Thyroid gland (tissue), 4 donors: Measurements from ENCODE around the gene ABCC1. TPM values are rescaled to one million over a fixed set of nuclear protein-coding genes. Genes with fewer than 3 reads are reported as not detected.

Experiments used
- DNase-seq, 2 donors: peaks; one replicate each; pipeline ENCODE4 v3.0.0-alpha.2; 2019
- H3K27ac ChIP-seq, 3 donors: fragments of 200-600 bp; sonication (generic); 1 replicate in 2 of 3; 2 replicates in 1 of 3; pipeline ENCODE4 v1.5.1; 2016 to 2019; ENCODE audit warnings: mild to moderate bottlenecking in 1 of 3, moderate library complexity in 1 of 3
- H3K27me3 ChIP-seq: fragments of 200-600 bp; sonication (generic); one replicate; pipeline ENCODE4 v1.5.1; 2019
- H3K36me3 ChIP-seq, 2 donors: fragments of 200-600 bp; sonication (generic); one replicate each; pipeline ENCODE4 v1.5.1; 2016 to 2019
- H3K4me1 ChIP-seq, 2 donors: fragments of 200-600 bp; sonication (generic); one replicate each; pipeline ENCODE4 v1.5.1; 2017 to 2019
- H3K4me3 ChIP-seq, 3 donors: fragments of 200-600 bp; sonication (generic); replicated peaks in 1 of 3; 1 replicate in 2 of 3; 2 replicates in 1 of 3; pipeline ENCODE4 v1.5.1; 2016; ENCODE audit warnings: mild to moderate bottlenecking in 1 of 3
- H3K9me3 ChIP-seq: fragments of 200-600 bp; sonication (generic); one replicate; pipeline ENCODE4 v1.5.1; 2017
- POLR2A ChIP-seq, 2 donors: fragments of 450-650 bp; IDR thresholded peaks; one replicate each; pipeline ENCODE4 v1.6.1; 2017; ENCODE audit warnings: antibody characterized with exemption in 2 of 2, mild to moderate bottlenecking in 2 of 2, moderate library complexity in 1 of 2
- WGBS, 2 donors: methylation state at CpG; one replicate each; pipeline ENCODE4 v1.1.5; 2017; 5-methylcytosine and 5-hydroxymethylcytosine counted together
- intact Hi-C: fragments of 100-400 bp; cut with DNase I; formaldehyde crosslinking; loops from one replicate; pipeline ENCODE4 v1.15.1; 2023
- total RNA-seq, 4 donors: library from RNA; depleted of rRNA; stranded (reverse); fragments of >200 nt; gene quantifications; one replicate each; pipeline ENCODE4 v1.2.3, GENCODE V29; 2016
- TF ChIP-seq, protein P1 (sequence below), 6 experiments: fragments of 200-600 bp in 3 of 6; fragments of 450-650 bp in 3 of 6; sonication (generic) in 3 of 6; IDR thresholded peaks; one replicate each; pipeline ENCODE4 v1.5.1; 2016 to 2019; ENCODE audit warnings: antibody characterized with exemption in 6 of 6, mild to moderate bottlenecking in 2 of 6, inconsistent platforms in 1 of 6, moderate library complexity in 1 of 6

The ABCC1 gene
- total RNA-seq, 4 donors from 2014 or later, result 42.7 to 76.7 (median 70.1) TPM

- no peaks in the 10 kb centered on the region for H3K27me3 ChIP-seq
Measured at GRCh38 chr16:16057102-16057501, 107.7 kb downstream of the ABCC1 start.

DNA sequence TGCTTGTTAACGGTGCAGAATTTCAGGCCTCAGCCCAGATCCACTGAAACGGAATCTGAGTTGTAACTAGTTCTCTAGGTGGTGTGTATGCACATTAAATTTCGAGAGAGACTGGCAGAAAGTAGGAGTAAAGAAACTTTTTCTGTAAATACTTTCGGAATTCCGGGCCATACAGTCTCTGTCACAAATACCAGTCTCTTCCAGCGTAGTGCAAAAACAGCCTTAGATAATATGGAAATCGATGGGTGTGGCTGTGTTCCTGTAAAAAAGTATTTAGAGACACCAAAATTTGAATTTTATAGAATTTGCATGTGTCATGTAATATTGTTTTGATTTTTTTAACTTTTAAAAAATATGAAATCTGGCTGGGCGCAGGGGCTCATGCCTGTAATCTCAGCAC lies 109.7 kb downstream of the ABCC1 start:
- WGBS, 2 donors, result 87 to 96% methylated on average over 8 of the region's 8 CpGs
- H3K9me3 ChIP-seq, result no peaks in the 10 kb centered on the region
- TF ChIP-seq POLR2A (IDR thresholded peaks at IDR 0.05), result no peak
- TF ChIP-seq, protein P1, sequence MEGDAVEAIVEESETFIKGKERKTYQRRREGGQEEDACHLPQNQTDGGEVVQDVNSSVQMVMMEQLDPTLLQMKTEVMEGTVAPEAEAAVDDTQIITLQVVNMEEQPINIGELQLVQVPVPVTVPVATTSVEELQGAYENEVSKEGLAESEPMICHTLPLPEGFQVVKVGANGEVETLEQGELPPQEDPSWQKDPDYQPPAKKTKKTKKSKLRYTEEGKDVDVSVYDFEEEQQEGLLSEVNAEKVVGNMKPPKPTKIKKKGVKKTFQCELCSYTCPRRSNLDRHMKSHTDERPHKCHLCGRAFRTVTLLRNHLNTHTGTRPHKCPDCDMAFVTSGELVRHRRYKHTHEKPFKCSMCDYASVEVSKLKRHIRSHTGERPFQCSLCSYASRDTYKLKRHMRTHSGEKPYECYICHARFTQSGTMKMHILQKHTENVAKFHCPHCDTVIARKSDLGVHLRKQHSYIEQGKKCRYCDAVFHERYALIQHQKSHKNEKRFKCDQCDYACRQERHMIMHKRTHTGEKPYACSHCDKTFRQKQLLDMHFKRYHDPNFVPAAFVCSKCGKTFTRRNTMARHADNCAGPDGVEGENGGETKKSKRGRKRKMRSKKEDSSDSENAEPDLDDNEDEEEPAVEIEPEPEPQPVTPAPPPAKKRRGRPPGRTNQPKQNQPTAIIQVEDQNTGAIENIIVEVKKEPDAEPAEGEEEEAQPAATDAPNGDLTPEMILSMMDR (IDR thresholded peaks at IDR 0.05), result no peak

More at GRCh38 chr16:16057102-16057501, 107.7 kb downstream of the ABCC1 start:
- no peak for DNase-seq
- peaks cover 23 to 34% of the 10 kb centered on the region in 2 donors for H3K36me3 ChIP-seq
- H3K27ac ChIP-seq, result no peak overlapping the region
- no peak overlapping the region for H3K4me3 ChIP-seq
- WGBS, 2 donors, result 98% methylated on average over 6 of the region's 6 CpGs
- TF ChIP-seq POLR2A (IDR thresholded peaks at IDR 0.05), result no peak
- TF ChIP-seq, protein P1 (IDR thresholded peaks at IDR 0.05), result no peak
- H3K4me1 ChIP-seq, result peaks cover 0 to 4% of the 10 kb centered on the region in 2 donors
- intact Hi-C loops, result no loop called here
- no peaks in the 10 kb centered on the region for H3K9me3 ChIP-seq

GRCh38 chr16:16059895-16060590 lies 110.6 kb downstream of the ABCC1 start:
- WGBS, 2 donors, result 90 to 96% methylated on average over 11 of the region's 11 CpGs
- TF ChIP-seq POLR2A (IDR thresholded peaks at IDR 0.05), result no peak
- TF ChIP-seq, protein P1 (IDR thresholded peaks at IDR 0.05), result no peak

More for the DNA sequence above, 109.7 kb downstream of the ABCC1 start:
- no peak overlapping the region for H3K4me3 ChIP-seq
- peaks cover 20 to 25% of the 10 kb centered on the region in 2 donors for H3K36me3 ChIP-seq
- peaks cover 0 to 4% of the 10 kb centered on the region in 2 donors for H3K4me1 ChIP-seq
- H3K27ac ChIP-seq, result no peak overlapping the region
- no peaks in the 10 kb centered on the region for H3K27me3 ChIP-seq
- intact Hi-C loops, result no loop called here
- DNase-seq, result no peak

DNA sequence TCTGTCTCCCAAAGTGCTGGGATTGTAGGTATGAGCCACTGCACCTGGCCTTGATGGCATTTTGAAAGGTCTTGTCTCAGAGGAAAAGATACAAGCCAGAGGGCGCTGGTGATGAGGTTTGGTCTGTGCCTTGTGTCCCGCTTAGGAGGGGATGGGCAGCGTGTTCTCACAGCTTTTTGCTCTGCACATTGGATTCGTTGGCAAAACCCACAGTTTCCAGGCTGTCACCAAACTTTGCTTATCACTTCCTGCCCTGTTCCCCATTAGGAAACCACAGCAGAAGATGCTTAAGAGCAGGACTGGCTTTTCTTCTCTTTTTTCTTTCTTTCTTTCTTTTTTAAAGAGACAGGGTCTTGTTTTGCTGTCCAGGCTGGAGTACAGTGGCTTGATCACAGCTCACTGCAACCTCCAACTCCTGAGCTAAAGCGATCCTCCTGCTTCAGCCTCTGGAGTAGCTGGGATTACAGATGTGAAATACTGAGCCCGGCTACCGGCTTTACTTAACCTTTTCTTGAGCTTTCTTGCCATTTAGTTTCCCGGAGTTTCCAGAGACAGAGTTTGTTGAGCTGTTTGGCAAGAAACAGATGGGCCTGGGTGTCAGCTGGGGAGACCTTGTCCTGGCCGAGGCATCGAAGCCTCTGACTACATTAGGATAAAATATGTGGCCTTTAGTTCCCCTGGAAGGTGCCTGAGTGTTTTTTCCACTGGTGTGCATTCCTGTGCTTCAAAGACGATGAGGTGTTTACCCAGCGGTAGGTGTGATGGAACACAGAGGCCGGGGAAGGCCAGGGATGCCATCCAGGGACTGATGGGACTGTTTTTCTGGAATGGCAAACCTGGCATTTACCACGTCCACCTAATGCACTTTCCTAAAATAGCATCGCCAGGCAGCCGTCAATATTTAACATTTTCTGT lies 112.9 kb downstream of the ABCC1 start:
- 86 to 90% methylated on average over 16 of the region's 16 CpGs for WGBS, 2 donors
- TF ChIP-seq, protein P1 (IDR thresholded peaks at IDR 0.05), result no peak
- no peak for TF ChIP-seq POLR2A (IDR thresholded peaks at IDR 0.05)
- intact Hi-C loops, result no loop called here

More at GRCh38 chr16:16059895-16060590, 110.6 kb downstream of the ABCC1 start:
- peaks cover 17 to 25% of the 10 kb centered on the region in 2 donors for H3K36me3 ChIP-seq
- H3K4me1 ChIP-seq, result peaks cover 0 to 4% of the 10 kb centered on the region in 2 donors
- H3K27me3 ChIP-seq, result no peaks in the 10 kb centered on the region
- H3K4me3 ChIP-seq, result no peak overlapping the region
- intact Hi-C loops, result no loop called here
- H3K9me3 ChIP-seq, result no peaks in the 10 kb centered on the region
- peak overlapping the region in 1 of 3 donors; percentile 13 for H3K27ac ChIP-seq
- peak in 1 of 2 donors; percentile 42 for DNase-seq

More for the DNA sequence above, 112.9 kb downstream of the ABCC1 start:
- peaks cover 6 to 9% of the 10 kb centered on the region in 2 donors for H3K4me1 ChIP-seq
- no peak for DNase-seq
- H3K36me3 ChIP-seq, result peaks cover 8 to 11% of the 10 kb centered on the region in 2 donors
- no peaks in the 10 kb centered on the region for H3K27me3 ChIP-seq
- H3K4me3 ChIP-seq, result no peak overlapping the region
- H3K27ac ChIP-seq, result no peak overlapping the region
- no peaks in the 10 kb centered on the region for H3K9me3 ChIP-seq
